ENCODE measurements around the gene FBXL7. TPM values are rescaled to one million over a fixed set of nuclear protein-coding genes. Genes with fewer than 3 reads are reported as not detected.

FBXL7 gene
- polyA plus RNA-seq, 1 donor from 2014 or later: 0.24 TPM

DNA sequence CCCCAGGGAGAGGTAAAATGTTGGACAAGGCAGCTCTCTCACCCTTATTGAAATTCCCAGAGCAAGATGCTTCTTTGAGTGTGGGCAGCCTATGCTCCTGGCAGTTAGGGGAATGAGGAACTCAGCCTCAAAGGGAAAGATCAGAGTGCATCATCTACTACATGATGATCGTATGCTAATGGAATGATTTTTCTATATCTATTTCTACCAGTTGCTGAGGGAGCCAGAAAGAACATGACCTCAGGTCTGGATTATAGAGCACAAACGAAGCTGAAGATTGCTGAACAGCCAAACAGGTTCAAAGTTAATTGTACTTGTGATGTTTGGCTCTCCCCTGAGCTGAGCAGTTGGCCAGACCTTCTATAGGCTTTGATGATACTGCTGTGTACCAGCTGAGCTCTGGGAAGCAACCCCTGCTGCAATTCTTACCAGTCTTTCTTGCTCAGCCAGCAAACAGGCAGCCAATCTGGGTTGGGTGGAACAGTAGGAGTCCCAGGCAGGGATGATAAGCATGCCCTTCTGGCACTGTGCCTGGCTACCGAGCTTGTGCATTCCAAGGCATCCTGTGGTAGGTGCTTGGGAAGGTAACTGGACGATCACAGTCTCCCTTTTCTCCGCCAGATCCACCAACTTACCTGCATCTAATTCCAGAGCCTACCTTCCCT, 10.3 kb upstream of the FBXL7 start:
- Histone ChIP-seq H3K36me3 (ENCODE audit: insufficient read depth, low read length) (no peaks in the 10 kb centered on the region), H3K9me3 (ENCODE audit: low read length) (no peaks in the 10 kb centered on the region), H3K9me2 (ENCODE audit: insufficient read depth, low read length) (no peaks in the 10 kb centered on the region), H3K4me2 (ENCODE audit: low read length) (no peak overlapping the region), H3K9ac (ENCODE audit: low read length) (no peak overlapping the region), H3F3A (ENCODE audit: insufficient read depth, low read length, poor library complexity, severe bottlenecking) (no peaks in the 10 kb centered on the region), H3K27me3 (ENCODE audit: insufficient read depth, low read depth, low read length) (no peaks in the 10 kb centered on the region), H3K4me3 (ENCODE audit: low read length) (no peak overlapping the region), H3K27ac (ENCODE audit: low read length) (no peak overlapping the region), H3K79me2 (replicated peaks; ENCODE audit: insufficient read depth, low read length) (no peaks in the 10 kb centered on the region), H4K20me1 (ENCODE audit: insufficient read depth) (no peaks in the 10 kb centered on the region), H2AFZ (ENCODE audit: low read depth, low read length) (no peak overlapping the region)
- TF ChIP-seq POLR2AphosphoS5 (IDR thresholded peaks at IDR 0.05): no peak
- TF ChIP-seq, protein P1, sequence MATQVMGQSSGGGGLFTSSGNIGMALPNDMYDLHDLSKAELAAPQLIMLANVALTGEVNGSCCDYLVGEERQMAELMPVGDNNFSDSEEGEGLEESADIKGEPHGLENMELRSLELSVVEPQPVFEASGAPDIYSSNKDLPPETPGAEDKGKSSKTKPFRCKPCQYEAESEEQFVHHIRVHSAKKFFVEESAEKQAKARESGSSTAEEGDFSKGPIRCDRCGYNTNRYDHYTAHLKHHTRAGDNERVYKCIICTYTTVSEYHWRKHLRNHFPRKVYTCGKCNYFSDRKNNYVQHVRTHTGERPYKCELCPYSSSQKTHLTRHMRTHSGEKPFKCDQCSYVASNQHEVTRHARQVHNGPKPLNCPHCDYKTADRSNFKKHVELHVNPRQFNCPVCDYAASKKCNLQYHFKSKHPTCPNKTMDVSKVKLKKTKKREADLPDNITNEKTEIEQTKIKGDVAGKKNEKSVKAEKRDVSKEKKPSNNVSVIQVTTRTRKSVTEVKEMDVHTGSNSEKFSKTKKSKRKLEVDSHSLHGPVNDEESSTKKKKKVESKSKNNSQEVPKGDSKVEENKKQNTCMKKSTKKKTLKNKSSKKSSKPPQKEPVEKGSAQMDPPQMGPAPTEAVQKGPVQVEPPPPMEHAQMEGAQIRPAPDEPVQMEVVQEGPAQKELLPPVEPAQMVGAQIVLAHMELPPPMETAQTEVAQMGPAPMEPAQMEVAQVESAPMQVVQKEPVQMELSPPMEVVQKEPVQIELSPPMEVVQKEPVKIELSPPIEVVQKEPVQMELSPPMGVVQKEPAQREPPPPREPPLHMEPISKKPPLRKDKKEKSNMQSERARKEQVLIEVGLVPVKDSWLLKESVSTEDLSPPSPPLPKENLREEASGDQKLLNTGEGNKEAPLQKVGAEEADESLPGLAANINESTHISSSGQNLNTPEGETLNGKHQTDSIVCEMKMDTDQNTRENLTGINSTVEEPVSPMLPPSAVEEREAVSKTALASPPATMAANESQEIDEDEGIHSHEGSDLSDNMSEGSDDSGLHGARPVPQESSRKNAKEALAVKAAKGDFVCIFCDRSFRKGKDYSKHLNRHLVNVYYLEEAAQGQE (IDR thresholded peaks at IDR 0.05; ENCODE audit: borderline replicate concordance): no peak
- TF ChIP-seq SMC3 (conservative IDR thresholded peaks at IDR 0.05; ENCODE audit: poor library complexity): no peak
- TF ChIP-seq, protein P2, sequence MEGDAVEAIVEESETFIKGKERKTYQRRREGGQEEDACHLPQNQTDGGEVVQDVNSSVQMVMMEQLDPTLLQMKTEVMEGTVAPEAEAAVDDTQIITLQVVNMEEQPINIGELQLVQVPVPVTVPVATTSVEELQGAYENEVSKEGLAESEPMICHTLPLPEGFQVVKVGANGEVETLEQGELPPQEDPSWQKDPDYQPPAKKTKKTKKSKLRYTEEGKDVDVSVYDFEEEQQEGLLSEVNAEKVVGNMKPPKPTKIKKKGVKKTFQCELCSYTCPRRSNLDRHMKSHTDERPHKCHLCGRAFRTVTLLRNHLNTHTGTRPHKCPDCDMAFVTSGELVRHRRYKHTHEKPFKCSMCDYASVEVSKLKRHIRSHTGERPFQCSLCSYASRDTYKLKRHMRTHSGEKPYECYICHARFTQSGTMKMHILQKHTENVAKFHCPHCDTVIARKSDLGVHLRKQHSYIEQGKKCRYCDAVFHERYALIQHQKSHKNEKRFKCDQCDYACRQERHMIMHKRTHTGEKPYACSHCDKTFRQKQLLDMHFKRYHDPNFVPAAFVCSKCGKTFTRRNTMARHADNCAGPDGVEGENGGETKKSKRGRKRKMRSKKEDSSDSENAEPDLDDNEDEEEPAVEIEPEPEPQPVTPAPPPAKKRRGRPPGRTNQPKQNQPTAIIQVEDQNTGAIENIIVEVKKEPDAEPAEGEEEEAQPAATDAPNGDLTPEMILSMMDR (IDR thresholded peaks at IDR 0.05; ENCODE audit: poor library complexity, severe bottlenecking): no peak
- no peak for TF ChIP-seq EP300 (conservative IDR thresholded peaks at IDR 0.05; ENCODE audit: poor library complexity, severe bottlenecking)
- no peak for TF ChIP-seq TAF1 (IDR thresholded peaks at IDR 0.05; ENCODE audit: low read depth)
- no peak for TF ChIP-seq MXI1 (conservative IDR thresholded peaks at IDR 0.05; ENCODE audit: poor library complexity, severe bottlenecking)
- TF ChIP-seq RAD21 (conservative IDR thresholded peaks at IDR 0.05): no peak
- TF ChIP-seq EZH2 (IDR thresholded peaks at IDR 0.05; ENCODE audit: borderline replicate concordance, insufficient read depth, low read length, poor library complexity, severe bottlenecking): no peak

DNA sequence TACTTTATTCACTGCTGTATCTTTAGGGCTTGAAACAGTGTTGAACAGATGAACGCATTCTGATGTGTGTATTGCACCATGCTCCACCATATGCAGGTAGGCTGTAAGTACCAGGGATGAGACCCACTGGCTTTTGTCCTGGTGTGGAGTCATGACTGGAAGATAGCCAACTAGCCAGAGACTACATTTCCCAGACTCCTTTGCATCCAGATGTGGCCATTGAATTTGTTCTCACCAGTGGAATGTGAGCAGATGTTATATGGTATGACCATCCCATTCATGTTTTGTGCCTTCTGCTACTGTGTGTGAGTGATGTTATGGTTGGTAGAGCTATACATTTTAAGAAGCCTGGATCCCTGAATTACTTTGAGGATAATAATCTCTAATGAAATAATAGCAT, 7.4 kb upstream of the FBXL7 start:
- Histone ChIP-seq H3K9me3 (ENCODE audit: low read length) (no peaks in the 10 kb centered on the region), H3F3A (ENCODE audit: insufficient read depth, low read length, poor library complexity, severe bottlenecking) (no peaks in the 10 kb centered on the region), H3K4me3 (ENCODE audit: low read length) (no peak overlapping the region), H3K9ac (ENCODE audit: low read length) (no peak overlapping the region), H3K9me2 (ENCODE audit: insufficient read depth, low read length) (no peaks in the 10 kb centered on the region), H3K79me2 (replicated peaks; ENCODE audit: insufficient read depth, low read length) (no peaks in the 10 kb centered on the region), H2AFZ (ENCODE audit: low read depth, low read length) (no peak overlapping the region), H3K36me3 (ENCODE audit: insufficient read depth, low read length) (no peaks in the 10 kb centered on the region), H3K27ac (ENCODE audit: low read length) (no peak overlapping the region), H3K27me3 (ENCODE audit: insufficient read depth, low read depth, low read length) (no peaks in the 10 kb centered on the region), H4K20me1 (ENCODE audit: insufficient read depth) (no peaks in the 10 kb centered on the region), H3K4me2 (ENCODE audit: low read length) (no peak overlapping the region)
- no peak for TF ChIP-seq EP300 (conservative IDR thresholded peaks at IDR 0.05; ENCODE audit: poor library complexity, severe bottlenecking)
- no peak for TF ChIP-seq RAD21 (conservative IDR thresholded peaks at IDR 0.05)
- TF ChIP-seq POLR2AphosphoS5 (IDR thresholded peaks at IDR 0.05): no peak
